Type B pancreatic cell (in vitro differentiated cells): ENCODE data around the gene SLC39A13. TPM values are rescaled to one million over a fixed set of nuclear protein-coding genes. Genes with fewer than 3 reads are reported as not detected.

Experiments
- DNase-seq: peaks from one replicate; pipeline ENCODE4 v3.0.0; 2021; ENCODE audit warnings: mixed read lengths; ENCODE audit not compliant: unreplicated experiment; ENCODE audit errors: extremely low spot score
- H3K27ac Mint-ChIP-seq: 2 replicates; pipeline ENCODE4 v1.8.0; 2021; ENCODE audit warnings: mild to moderate bottlenecking, mixed read lengths
- H3K27me3 Mint-ChIP-seq: 2 replicates; pipeline ENCODE4 v1.8.0; 2021; ENCODE audit warnings: mixed read lengths
- H3K36me3 Mint-ChIP-seq: 2 replicates; pipeline ENCODE4 v1.8.0; 2021; ENCODE audit warnings: mixed read lengths
- H3K4me1 Mint-ChIP-seq: one replicate; pipeline ENCODE4 v1.8.0; 2021; ENCODE audit warnings: mixed read lengths; ENCODE audit not compliant: unreplicated experiment
- H3K4me3 Mint-ChIP-seq: 2 replicates; pipeline ENCODE4 v1.8.0; 2021; ENCODE audit warnings: mild to moderate bottlenecking, mixed read lengths
- H3K9me3 Mint-ChIP-seq: 2 replicates; pipeline ENCODE4 v1.8.0; 2021; ENCODE audit warnings: mixed read lengths
- total RNA-seq: library from RNA; stranded (reverse); gene quantifications from 2 replicates; pipeline ENCODE4 v1.2.1, GENCODE V29; 2021; ENCODE audit warnings: low replicate concordance
- TF ChIP-seq, protein P1 (sequence below): fragments of 200-600 bp; sonication (generic); conservative IDR thresholded peaks from 2 replicates; pipeline ENCODE4 v1.5.0; 2021; ENCODE audit warnings: antibody characterized with exemption, mild to moderate bottlenecking

Gene SLC39A13
- total RNA-seq, 1 donor from 2014 or later = 44.8 TPM

DNA sequence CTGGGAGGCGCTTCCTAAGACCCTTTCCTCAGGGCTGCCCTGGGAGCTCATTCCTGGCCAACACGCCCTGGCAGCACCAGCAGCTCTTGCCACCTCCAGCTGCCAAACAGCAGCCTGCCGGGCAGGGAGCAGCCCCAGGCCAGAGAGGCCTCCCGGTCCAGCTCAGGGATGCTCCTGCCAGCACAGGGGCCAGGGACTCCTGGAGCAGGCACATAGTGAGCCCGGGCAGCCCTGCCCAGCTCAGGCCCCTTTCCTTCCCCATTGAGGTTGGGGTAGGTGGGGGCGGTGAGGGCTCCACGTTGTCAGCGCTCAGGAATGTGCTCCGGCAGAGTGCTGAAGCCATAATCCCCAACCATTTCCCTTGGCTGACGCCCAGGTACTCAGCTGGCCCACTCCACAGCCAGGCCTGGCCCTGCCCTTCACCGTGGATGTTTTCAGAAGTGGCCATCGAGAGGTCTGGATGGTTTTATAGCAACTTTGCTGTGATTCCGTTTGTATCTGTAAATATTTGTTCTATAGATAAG lies 7.6 kb downstream of the SLC39A13 start:
- Mint-ChIP-seq H3K36me3 (peaks cover 16% of the 10 kb centered on the region), H3K27ac (no peak overlapping the region), H3K4me3 (no peak overlapping the region), H3K9me3 (no peaks in the 10 kb centered on the region), H3K27me3 (no peaks in the 10 kb centered on the region), H3K4me1 (no peaks in the 10 kb centered on the region)
- DNase-seq = no peak
- TF ChIP-seq, protein P1, sequence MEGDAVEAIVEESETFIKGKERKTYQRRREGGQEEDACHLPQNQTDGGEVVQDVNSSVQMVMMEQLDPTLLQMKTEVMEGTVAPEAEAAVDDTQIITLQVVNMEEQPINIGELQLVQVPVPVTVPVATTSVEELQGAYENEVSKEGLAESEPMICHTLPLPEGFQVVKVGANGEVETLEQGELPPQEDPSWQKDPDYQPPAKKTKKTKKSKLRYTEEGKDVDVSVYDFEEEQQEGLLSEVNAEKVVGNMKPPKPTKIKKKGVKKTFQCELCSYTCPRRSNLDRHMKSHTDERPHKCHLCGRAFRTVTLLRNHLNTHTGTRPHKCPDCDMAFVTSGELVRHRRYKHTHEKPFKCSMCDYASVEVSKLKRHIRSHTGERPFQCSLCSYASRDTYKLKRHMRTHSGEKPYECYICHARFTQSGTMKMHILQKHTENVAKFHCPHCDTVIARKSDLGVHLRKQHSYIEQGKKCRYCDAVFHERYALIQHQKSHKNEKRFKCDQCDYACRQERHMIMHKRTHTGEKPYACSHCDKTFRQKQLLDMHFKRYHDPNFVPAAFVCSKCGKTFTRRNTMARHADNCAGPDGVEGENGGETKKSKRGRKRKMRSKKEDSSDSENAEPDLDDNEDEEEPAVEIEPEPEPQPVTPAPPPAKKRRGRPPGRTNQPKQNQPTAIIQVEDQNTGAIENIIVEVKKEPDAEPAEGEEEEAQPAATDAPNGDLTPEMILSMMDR = no peak

DNA sequence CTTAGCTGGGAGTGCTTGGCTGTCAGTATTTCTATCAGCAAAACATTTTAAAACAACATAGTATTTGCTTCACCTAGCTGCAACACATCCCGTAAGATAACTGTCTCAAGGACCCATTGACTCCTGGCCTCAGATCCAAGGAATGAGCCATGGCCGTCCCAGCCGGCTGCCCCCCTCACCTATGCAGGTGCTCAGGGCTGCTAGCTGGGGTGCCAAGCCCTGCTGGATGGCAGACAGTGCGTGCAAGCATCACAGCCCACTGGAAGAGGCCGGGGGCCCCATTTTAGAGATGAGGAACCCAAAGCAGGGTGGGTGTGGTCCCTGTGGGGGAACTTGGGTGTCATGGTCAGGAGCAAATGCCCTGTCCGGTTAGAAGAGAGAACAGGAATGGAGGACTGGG lies 9.3 kb downstream of the SLC39A13 start:
- Mint-ChIP-seq H3K4me3 (no peak overlapping the region), H3K27ac (no peak overlapping the region), H3K36me3 (peaks cover 16% of the 10 kb centered on the region), H3K9me3 (no peaks in the 10 kb centered on the region), H3K4me1 (no peaks in the 10 kb centered on the region), H3K27me3 (no peaks in the 10 kb centered on the region)
- TF ChIP-seq, protein P1 = no peak
- no peak for DNase-seq

DNA sequence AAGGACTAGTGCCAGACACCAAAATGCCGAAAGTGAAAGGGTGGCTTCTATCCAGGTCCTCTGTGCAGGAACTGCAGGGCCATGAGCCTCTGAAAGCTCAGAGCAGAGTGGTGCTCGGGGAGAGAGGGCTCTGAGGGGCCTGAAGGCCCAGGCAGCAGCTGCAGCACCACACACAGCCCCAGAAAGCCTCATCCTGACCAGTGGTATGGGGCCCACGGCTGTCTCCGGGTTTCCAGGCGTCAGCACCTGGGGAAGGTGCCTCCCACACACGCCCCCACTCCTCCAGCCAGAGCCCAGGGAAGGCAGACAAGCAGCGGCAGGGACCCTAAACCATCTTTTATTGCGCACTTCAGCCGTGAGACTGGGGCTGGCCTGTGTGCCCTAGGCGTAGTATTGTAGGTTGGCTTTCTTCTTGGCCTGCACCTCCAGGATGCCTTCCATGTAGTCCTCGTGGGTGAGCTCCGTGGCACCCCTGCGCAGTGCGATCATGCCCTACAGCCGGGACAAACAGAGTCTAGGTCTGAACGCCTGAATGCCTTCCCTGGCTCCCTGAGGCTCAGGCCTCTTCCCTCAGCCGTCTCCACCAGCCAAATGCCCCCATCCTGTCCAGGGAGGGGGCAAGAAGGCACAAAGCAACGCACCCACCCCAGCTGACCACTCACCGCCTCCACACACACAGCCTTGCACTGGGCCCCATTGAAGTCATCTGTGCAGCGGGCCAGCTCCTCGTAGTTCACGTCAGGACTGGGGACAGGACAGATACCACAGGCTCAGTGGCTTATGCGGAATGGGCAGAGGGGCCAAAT lies 10.3 kb downstream of the SLC39A13 start:
- H3K4me1 Mint-ChIP-seq = no peaks in the 10 kb centered on the region
- H3K27ac Mint-ChIP-seq = no peak overlapping the region
- no peaks in the 10 kb centered on the region for H3K9me3 Mint-ChIP-seq
- H3K36me3 Mint-ChIP-seq = peaks cover 16% of the 10 kb centered on the region
- TF ChIP-seq, protein P1 = no peak
- no peaks in the 10 kb centered on the region for H3K27me3 Mint-ChIP-seq
- H3K4me3 Mint-ChIP-seq = no peak overlapping the region
- no peak for DNase-seq

DNA sequence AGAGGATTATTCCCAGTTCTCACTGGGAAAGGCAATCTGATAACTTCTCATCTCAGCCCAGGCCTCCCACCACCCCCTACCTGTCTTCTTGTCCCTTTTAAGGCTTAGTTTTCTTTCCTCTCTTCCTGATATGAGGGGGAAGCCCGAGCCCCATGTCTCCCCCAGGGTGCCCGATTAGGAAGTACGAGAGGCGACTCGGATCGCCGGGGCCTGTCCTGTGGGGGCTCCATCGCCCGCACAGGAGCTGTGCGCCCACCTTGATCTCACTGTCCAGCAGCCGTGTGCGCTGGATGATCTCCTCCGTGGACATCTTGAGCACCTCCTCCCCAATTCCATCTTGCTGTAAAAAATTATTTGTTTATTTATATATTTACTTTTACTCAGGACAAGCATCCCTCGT lies 17.2 kb downstream of the SLC39A13 start:
- TF ChIP-seq, protein P1 = no peak
- Mint-ChIP-seq H3K4me3 (peak overlapping the region; percentile 100), H3K27me3 (no peaks in the 10 kb centered on the region), H3K9me3 (no peaks in the 10 kb centered on the region), H3K4me1 (peaks cover 13% of the 10 kb centered on the region), H3K27ac (peak overlapping the region; percentile 100), H3K36me3 (peaks cover 17% of the 10 kb centered on the region)
- no peak for DNase-seq

DNA sequence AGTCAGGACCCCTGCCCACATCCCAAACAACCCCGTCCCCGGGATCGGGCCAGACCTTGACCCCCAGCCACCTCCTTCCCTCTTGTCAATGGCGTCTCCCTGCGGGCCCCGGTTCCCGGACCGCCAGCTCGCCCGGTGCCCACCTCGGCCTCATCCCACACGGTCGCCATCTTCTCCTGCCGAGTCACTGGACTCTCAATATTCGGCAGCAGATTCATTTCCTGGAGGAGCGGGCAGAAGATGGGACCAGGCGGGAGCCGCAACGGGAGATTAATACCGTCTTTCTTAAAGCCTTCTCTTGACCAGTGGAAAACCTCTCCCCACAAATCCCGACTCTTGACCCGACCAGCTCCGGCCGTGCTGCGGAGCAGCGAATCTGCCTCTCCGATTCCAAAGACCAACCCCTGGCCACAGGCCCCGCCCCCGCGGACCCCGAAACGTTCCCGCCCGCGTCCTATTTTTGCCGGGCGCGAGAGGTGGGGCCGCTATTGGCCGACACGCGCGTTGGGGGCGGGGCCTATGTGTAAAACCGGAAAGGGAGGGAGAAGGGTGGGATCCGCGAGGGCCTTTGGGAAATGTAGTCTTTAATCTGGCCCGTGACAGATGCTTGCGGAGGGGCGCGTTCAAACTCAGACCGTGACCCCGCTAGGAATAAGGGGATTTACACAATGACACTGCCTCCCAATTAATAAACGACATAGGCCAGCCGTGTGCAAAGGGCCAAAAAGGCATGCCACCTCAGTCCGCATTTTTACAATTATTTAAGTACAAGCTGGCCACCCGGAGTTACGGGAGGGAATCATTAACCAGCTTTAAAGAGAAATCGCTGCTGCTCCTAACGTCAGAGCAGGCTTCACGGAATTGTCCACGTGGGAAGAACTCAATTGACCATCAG lies 17.9 kb downstream of the SLC39A13 start, which contains the start of gene PSMC3:
PSMC3 (minus strand) TSS at position 378 of the 895 bp plus-strand sequence; CDS start at position 218, 160 bp downstream.
- Mint-ChIP-seq H3K36me3 (peaks cover 17% of the 10 kb centered on the region), H3K27ac (peak within 1 kb of the TSS; percentile 100), H3K9me3 (no peaks in the 10 kb centered on the region), H3K27me3 (no peaks in the 10 kb centered on the region), H3K4me3 (peak within 1 kb of the TSS; percentile 100), H3K4me1 (peaks cover 13% of the 10 kb centered on the region)
- TF ChIP-seq, protein P1 = no peak
- peak; percentile 99 for DNase-seq
